H1 (cell line): ENCODE measurements around the gene CCDC91. TPM values are rescaled to one million over a fixed set of nuclear protein-coding genes. Genes with fewer than 3 reads are reported as not detected.

ENCODE experiments used
- CTCF ChIA-PET: fragments of 300-600 bp; sonication (Branson Sonifier 250); formaldehyde crosslinking; loops from one replicate; lab custom pipeline; 2021; ENCODE audit not compliant: partially characterized antibody; lab: Charles Lee
- POLR2A ChIA-PET: fragments of 300-600 bp; sonication (Branson Sonifier 250); formaldehyde crosslinking; loops from one replicate; lab custom pipeline; 2021; ENCODE audit warnings: inconsistent platforms; ENCODE audit not compliant: partially characterized antibody; lab: Charles Lee
- DNase-seq, 2 experiments: peaks; one replicate each; pipeline versions ENCODE4 v3.0.0 to v3.0.0-alpha.2; 2010 to 2022; ENCODE audit warnings: low spot score in 2 of 2, low read depth in 1 of 2, mixed read lengths in 1 of 2
- FAIRE-seq: peaks from 2 replicates; lab custom pipeline; 2011; peaks lifted over from hg19 to GRCh38; lab: Jason Lieb, UNC
- H2AFZ ChIP-seq: 2 replicates; pipeline ENCODE4 v1.8.1; 2012; ENCODE audit warnings: low read length, inconsistent platforms
- H2AK5ac ChIP-seq: 2 replicates; pipeline ENCODE4 v1.6.1; 2013; ENCODE audit warnings: low read depth, low read length
- H2BK120ac ChIP-seq: replicated peaks from 2 replicates; pipeline ENCODE3; 2013; ENCODE audit warnings: low read depth, low read length, inconsistent platforms
- H2BK12ac ChIP-seq: 2 replicates; pipeline ENCODE4 v1.6.1; 2013; ENCODE audit warnings: low read depth, low read length
- H2BK15ac ChIP-seq: 2 replicates; pipeline ENCODE4 v1.6.1; 2013; ENCODE audit warnings: low read length
- H2BK20ac ChIP-seq: 2 replicates; pipeline ENCODE4 v1.6.1; 2013; ENCODE audit warnings: low read length
- H2BK5ac ChIP-seq: 2 replicates; pipeline ENCODE4 v1.6.1; 2013; ENCODE audit warnings: low read depth, low read length
- H3K14ac ChIP-seq: 2 replicates; pipeline ENCODE4 v1.6.1; 2013; ENCODE audit warnings: inconsistent platforms; ENCODE audit not compliant: insufficient read length
- H3K18ac ChIP-seq: 2 replicates; pipeline ENCODE4 v1.6.1; 2013; ENCODE audit warnings: low read length; ENCODE audit errors: extremely low read depth
- H3K23ac ChIP-seq: 2 replicates; pipeline ENCODE4 v1.6.1; 2013; ENCODE audit warnings: inconsistent platforms; ENCODE audit not compliant: insufficient read length
- H3K23me2 ChIP-seq: 2 replicates; pipeline ENCODE4 v1.6.1; 2013; ENCODE audit warnings: low read depth, low read length
- H3K27ac ChIP-seq: 2 replicates; pipeline ENCODE4 v1.6.1; 2011; ENCODE audit warnings: low read depth, low read length, inconsistent platforms
- H3K27me3 ChIP-seq, 4 experiments: replicated peaks in 1 of 4; 1 replicate in 1 of 4; 2 replicates in 3 of 4; pipeline versions ENCODE4 v1.6.1 to v1.8.1; 2011 to 2013; ENCODE audit warnings: low read length in 3 of 4, mild to moderate bottlenecking in 3 of 4, inconsistent platforms in 2 of 4, mixed read lengths in 2 of 4, moderate library complexity in 1 of 4; ENCODE audit not compliant: control insufficient read depth in 3 of 4, insufficient read depth in 3 of 4; ENCODE audit errors: extremely low read depth in 1 of 4
- H3K36me3 ChIP-seq, 4 experiments: 2 replicates each; pipeline versions ENCODE4 v1.6.1 to v1.8.1; 2011 to 2013; ENCODE audit warnings: mild to moderate bottlenecking in 4 of 4, low read length in 3 of 4, moderate library complexity in 2 of 4, control low read depth in 1 of 4, inconsistent platforms in 1 of 4; ENCODE audit not compliant: insufficient read depth in 4 of 4, control insufficient read depth in 2 of 4
- H3K4ac ChIP-seq: replicated peaks from 2 replicates; pipeline ENCODE3; 2013; ENCODE audit warnings: low read length, low read depth, mixed read lengths, inconsistent platforms; ENCODE audit not compliant: insufficient read length
- H3K4me1 ChIP-seq, 4 experiments: replicated peaks in 1 of 4; 1 replicate in 1 of 4; 2 replicates in 3 of 4; pipeline versions ENCODE4 v1.6.1 to v1.8.1; 2011 to 2013; ENCODE audit warnings: low read length in 3 of 4, inconsistent platforms in 2 of 4, mixed read lengths in 1 of 4; ENCODE audit not compliant: insufficient read depth in 4 of 4, control insufficient read depth in 3 of 4
- H3K4me2 ChIP-seq, 2 experiments: 2 replicates each; pipeline versions ENCODE4 v1.6.1 to v1.8.1; 2011 to 2013; ENCODE audit warnings: low read depth in 2 of 2, low read length in 2 of 2, control low read depth in 1 of 2, inconsistent platforms in 1 of 2, mild to moderate bottlenecking in 1 of 2; ENCODE audit not compliant: insufficient read depth in 1 of 2
- H3K4me3 ChIP-seq, 4 experiments: fragments of 200-600, 300-600 bp in 1 of 4; sonication (generic), shearing (Covaris generic), sonication (Bioruptor Twin) in 1 of 4; 2 replicates each; pipeline versions ENCODE4 v1.5.1 to v1.8.1; 2011 to 2016; ENCODE audit warnings: low read length in 4 of 4, low read depth in 3 of 4, control low read depth in 2 of 4, inconsistent platforms in 2 of 4, mild to moderate bottlenecking in 2 of 4, mixed read lengths in 1 of 4, moderate library complexity in 1 of 4; ENCODE audit not compliant: insufficient read depth in 2 of 4; ENCODE audit errors: extremely low read depth in 1 of 4
- H3K56ac ChIP-seq: replicated peaks from 2 replicates; pipeline ENCODE3; 2013; ENCODE audit warnings: low read depth, mild to moderate bottlenecking, mixed read lengths, low read length, inconsistent platforms; ENCODE audit not compliant: insufficient read length
- H3K79me1 ChIP-seq: 2 replicates; pipeline ENCODE4 v1.6.1; 2013; ENCODE audit warnings: low read depth, low read length, control low read depth
- H3K79me2 ChIP-seq, 2 experiments: 2 replicates each; pipeline versions ENCODE4 v1.6.1 to v1.8.1; 2012 to 2013; ENCODE audit warnings: low read length in 2 of 2, mild to moderate bottlenecking in 2 of 2, inconsistent platforms in 1 of 2; ENCODE audit not compliant: insufficient read depth in 2 of 2, control insufficient read depth in 1 of 2
- H3K9ac ChIP-seq, 4 experiments: replicated peaks in 1 of 4; 1 replicate in 1 of 4; 2 replicates in 3 of 4; pipeline versions ENCODE4 v1.6.1 to v1.8.1; 2011 to 2013; ENCODE audit warnings: low read depth in 3 of 4, low read length in 3 of 4, control low read depth in 2 of 4, mild to moderate bottlenecking in 2 of 4, moderate library complexity in 2 of 4, inconsistent platforms in 1 of 4; ENCODE audit errors: extremely low read depth in 1 of 4
- H3K9me3 ChIP-seq, 2 experiments: 2 replicates each; pipeline versions ENCODE4 v1.6.1 to v1.8.1; 2012 to 2013; ENCODE audit warnings: mild to moderate bottlenecking in 2 of 2, moderate library complexity in 2 of 2, control low read depth in 1 of 2, inconsistent platforms in 1 of 2, low read depth in 1 of 2, low read length in 1 of 2, mixed read lengths in 1 of 2; ENCODE audit not compliant: insufficient read depth in 2 of 2
- H4K20me1 ChIP-seq, 2 experiments: replicated peaks in 1 of 2; 2 replicates each; pipeline versions ENCODE3 to v1.8.1; 2011 to 2013; ENCODE audit warnings: inconsistent platforms in 2 of 2, low read length in 2 of 2, mild to moderate bottlenecking in 1 of 2; ENCODE audit not compliant: insufficient read depth in 2 of 2, control insufficient read depth in 1 of 2
- H4K5ac ChIP-seq: 2 replicates; pipeline ENCODE4 v1.6.1; 2013; ENCODE audit warnings: low read length, low read depth, mixed read lengths, inconsistent platforms; ENCODE audit not compliant: insufficient read length
- H4K8ac ChIP-seq: 2 replicates; pipeline ENCODE4 v1.8.0; 2013; ENCODE audit warnings: mild to moderate bottlenecking, moderate library complexity, low read length, inconsistent platforms; ENCODE audit not compliant: insufficient read depth; ENCODE audit errors: extremely low read depth
- H4K91ac ChIP-seq: replicated peaks from 2 replicates; pipeline ENCODE3; 2013; ENCODE audit warnings: low read length, mixed read lengths, inconsistent platforms; ENCODE audit not compliant: insufficient read length
- ATF2 ChIP-seq: IDR thresholded peaks from 2 replicates; pipeline ENCODE4 v1.6.1; 2012; ENCODE audit warnings: low read length, inconsistent platforms
- CEBPB ChIP-seq: IDR thresholded peaks from 2 replicates; pipeline ENCODE4 v1.6.1; 2012; ENCODE audit warnings: low read depth, low read length
- EP300 ChIP-seq, 2 experiments: IDR thresholded peaks; 1 replicate in 1 of 2; 2 replicates in 1 of 2; pipeline ENCODE4 v1.6.1; 2011 to 2012; ENCODE audit warnings: low read depth in 2 of 2, low read length in 2 of 2, mild to moderate bottlenecking in 2 of 2, borderline replicate concordance in 1 of 2, inconsistent platforms in 1 of 2, moderate library complexity in 1 of 2
- GABPA ChIP-seq: IDR thresholded peaks from 2 replicates; pipeline ENCODE4 v1.6.1; 2011; ENCODE audit warnings: mild to moderate bottlenecking, low read length, moderate library complexity, borderline replicate concordance; ENCODE audit not compliant: insufficient read depth
- HDAC6 ChIP-seq: IDR thresholded peaks from one replicate; pipeline ENCODE4 v1.7.1; 2012; ENCODE audit warnings: low read depth, mild to moderate bottlenecking, inconsistent platforms, low read length, moderate library complexity
- PHF8 ChIP-seq: fragments of 200-600 bp; sonication (generic); conservative IDR thresholded peaks from 2 replicates; pipeline ENCODE4 v1.7.1; 2012; ENCODE audit warnings: low read depth, mild to moderate bottlenecking, inconsistent platforms, low read length, moderate library complexity
- RNF2 ChIP-seq: fragments of 200-900, 300-1000 bp; sonication (generic); IDR thresholded peaks from 2 replicates; pipeline ENCODE4 v1.7.1; 2016; ENCODE audit warnings: borderline replicate concordance, low read depth, mild to moderate bottlenecking, antibody characterized with exemption, low read length; ENCODE audit not compliant: poor library complexity, severe bottlenecking; ENCODE audit errors: missing control alignments
- SP1 ChIP-seq: IDR thresholded peaks from 2 replicates; pipeline ENCODE4 v1.6.1; 2011; ENCODE audit warnings: low read depth, low read length
- TAF1 ChIP-seq: IDR thresholded peaks from 2 replicates; pipeline ENCODE4 v1.6.1; 2011; ENCODE audit warnings: mild to moderate bottlenecking, low read depth, low read length
- TEAD4 ChIP-seq: IDR thresholded peaks from 2 replicates; pipeline ENCODE4 v1.6.1; 2012; ENCODE audit warnings: low read depth, low read length, inconsistent platforms, mixed read lengths
- USF2 ChIP-seq: IDR thresholded peaks from 2 replicates; pipeline ENCODE4 v1.6.1; 2011; ENCODE audit warnings: low read length, improper control_type of control experiment
- whole genome bisulfite sequencing, 2 experiments: shearing (Covaris generic) in 1 of 2; methylation state at CpG; one replicate each; pipeline versions ENCODE4 v1.1.6 to v1.1.7; 2013 to 2015; ENCODE audit warnings: low lambda C conversion rate in 2 of 2, mixed read lengths in 2 of 2, inconsistent platforms in 1 of 2, low coverage in 1 of 2, missing lambda C conversion rate in 1 of 2; ENCODE audit not compliant: insufficient replicate concordance in 2 of 2, insufficient coverage in 1 of 2, insufficient read length in 1 of 2; ENCODE audit errors: extremely low coverage in 1 of 2, missing lambda C conversion rate in 1 of 2; 5-methylcytosine and 5-hydroxymethylcytosine counted together
- polyA plus RNA-seq, 7 experiments: library from polyadenylated mRNA; depleted of rRNA in 3 of 7; stranded (reverse) in 5 of 7; unstranded in 2 of 7; fragments of >200 nt in 5 of 7; fragments of 200-250 nt in 2 of 7; gene quantifications; 1 replicate in 5 of 7; 2 replicates in 1 of 7; 4 replicates in 1 of 7; pipeline versions ENCODE4 v1.2.1 to v1.2.3, GENCODE V29; 2011 to 2013; ENCODE audit warnings: missing spikeins in 2 of 7, mixed read lengths in 2 of 7
- total RNA-seq: library from RNA; stranded (reverse); fragmentation: NEBNext Ultra II Directional; extraction: Animal tissue kit (Norgen Biotek cat#: 25700); gene quantifications from 2 replicates; pipeline ENCODE4 v1.2.1, GENCODE V29; 2021

The CCDC91 gene
- total and polyA plus RNA-seq, 2 of the 8 experiments (the other 6 are each of a cell fraction or from before 2014, with no cell fraction given): 8.6 to 23.1 TPM

GRCh38 chr12:28159688-28160087 is 30.6 kb upstream of the CCDC91 start:
- Histone ChIP-seq H4K20me1 (no peaks in the 10 kb centered on the region), H3K4me2 (no peak overlapping the region), H3K14ac (no peak overlapping the region), H2AK5ac (no peak overlapping the region), H3K4ac (no peak overlapping the region), H3K23me2 (no peaks in the 10 kb centered on the region; the same call in 1 of the 2 replicates), H2BK12ac (no peak overlapping the region), H2BK15ac (no peak overlapping the region), H2BK5ac (no peak overlapping the region), H3K4me3 (no peak overlapping the region), H2AFZ (no peak overlapping the region), H3K56ac (no peak overlapping the region), H3K27ac (no peak overlapping the region), H4K5ac (no peak overlapping the region), H3K79me1 (no peaks in the 10 kb centered on the region), H4K8ac (no peak overlapping the region), H3K18ac (no peak overlapping the region), H2BK20ac (no peak overlapping the region), H4K91ac (no peak overlapping the region), H2BK120ac (no peak overlapping the region), H3K79me2 (no peaks in the 10 kb centered on the region), H3K23ac (no peak overlapping the region), H3K27me3 (no peaks in the 10 kb centered on the region), H3K9me3 (no peaks in the 10 kb centered on the region), H3K9ac (no peak overlapping the region), H3K36me3 (no peaks in the 10 kb centered on the region), H3K4me1 (peaks cover 0 to 4% (median 0%) of the 10 kb centered on the region in 4 experiments; a peak in 3 of 7 replicates)
- ChIA-PET POLR2A (no interaction called here), CTCF (no interaction called here)
- 91% methylated on average over 1 of the region's 1 CpG; no CpG with 5 or more reads in 1 of the 2 experiments for WGBS, 2 experiments
- DNase-seq (no peak), FAIRE-seq (no peak)
- no peak for TF ChIP-seq USF2
- TF ChIP-seq TEAD4: no peak
- no peak for TF ChIP-seq PHF8
- TF ChIP-seq GABPA: no peak
- no peak for TF ChIP-seq CEBPB
- TF ChIP-seq HDAC6: no peak
- TF ChIP-seq ATF2: no peak
- TF ChIP-seq EP300 (IDR thresholded peaks at IDR 0.05; ENCODE audit: borderline replicate concordance in 1 of 2, low read depth in 2 of 2, low read length in 2 of 2): no peak
- TF ChIP-seq TAF1: no peak
- TF ChIP-seq SP1: no peak
- TF ChIP-seq RNF2: no peak
